Mesenteric fat pad (tissue), 1 donor: ENCODE results near the gene DUSP21. TPM values are rescaled to one million over a fixed set of nuclear protein-coding genes. Genes with fewer than 3 reads are reported as not detected.
"Not testable (repeated sequence)": the region's sequence is repeated elsewhere in the genome, so short reads cannot be mapped to it uniquely, and the experiment has no call there.

ENCODE experiments used
- DNase-seq: peaks from one replicate; pipeline ENCODE4 v3.0.0-alpha.2; 2020; ENCODE audit warnings: low spot score
- long read RNA-seq: library from polyadenylated mRNA; unstranded; transcript quantifications from one replicate; pipeline ENCODE4 v2.0.0, GENCODE V29; 2020
- total RNA-seq: library from RNA; stranded (reverse); fragmentation: NEBNext Ultra II Directional; extraction: Animal tissue kit (Norgen Biotek cat#: 25700); gene quantifications from one replicate; pipeline ENCODE4 v1.2.1, GENCODE V29; 2021
- donor health status: DM: yes; HTN: yes; CAD: no.

DUSP21 gene
- not detected for total RNA-seq
- long read RNA-seq, result 0 reads

DNA sequence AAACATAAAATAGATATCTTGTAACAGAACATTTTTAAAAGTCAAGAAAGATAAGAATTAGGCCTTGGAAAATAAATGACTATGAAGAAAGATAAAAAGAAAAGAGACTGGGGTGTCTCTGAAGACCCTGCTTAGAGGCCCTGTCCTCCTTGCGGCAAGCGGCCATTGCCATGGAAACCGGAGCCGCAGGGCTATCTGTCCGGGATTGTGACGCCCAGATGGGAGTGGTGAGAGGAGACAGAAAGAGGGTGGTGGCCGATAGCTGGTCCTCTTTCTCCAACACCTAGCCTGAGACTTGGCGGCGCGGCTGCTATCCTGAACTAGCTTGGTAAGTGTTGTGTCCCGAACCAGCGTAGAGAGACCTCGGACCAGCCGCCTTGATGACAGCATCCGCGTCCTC is at the start of gene DUSP21:
Gene DUSP21 (plus strand): TSS at position 269 of the 400 bp plus-strand sequence. CDS start 112 bp downstream, at position 381.
- no peak for DNase-seq

DNA sequence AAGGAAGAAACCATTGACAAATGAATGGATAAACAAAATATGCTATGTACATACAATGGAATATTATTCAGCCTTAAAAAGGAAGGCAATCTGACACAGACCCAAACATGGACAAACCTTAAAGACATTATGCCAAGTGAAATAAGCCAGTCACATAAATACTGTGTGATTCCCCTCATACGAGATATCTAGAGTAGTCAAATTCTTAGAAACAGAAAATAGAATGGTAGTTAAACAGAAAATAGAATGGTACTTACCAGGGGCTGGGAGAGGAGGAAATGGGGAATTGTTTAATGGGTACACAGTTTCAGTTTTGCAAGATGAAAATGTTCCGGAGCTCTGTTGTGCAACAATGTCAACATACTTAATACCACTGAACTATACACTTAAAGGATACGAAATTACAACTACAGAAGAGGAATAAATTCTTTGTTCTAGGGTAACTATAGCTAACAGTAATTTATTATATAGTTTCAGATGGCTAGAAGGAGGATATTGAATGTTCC is 47.8 kb upstream of the DUSP21 start:
- DNase-seq, result no peak

DNA sequence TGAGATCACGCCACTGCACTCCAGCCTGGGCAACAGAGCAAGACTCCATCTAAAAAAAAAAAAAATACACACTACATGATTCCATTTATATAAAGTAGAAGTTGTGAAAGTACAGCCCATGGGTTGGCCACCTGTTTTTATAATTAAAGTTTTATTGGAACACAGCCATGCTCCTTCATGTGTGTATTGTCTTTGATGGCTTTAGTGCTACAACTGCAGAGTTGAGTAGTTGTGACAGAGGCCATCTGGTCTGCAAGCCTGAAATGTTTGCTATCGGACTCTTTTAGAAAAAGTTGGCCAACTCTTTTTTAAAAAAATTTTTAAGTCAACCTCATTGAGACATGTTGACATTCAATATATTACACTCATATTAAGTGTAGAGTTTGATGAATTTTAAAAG is 41.2 kb upstream of the DUSP21 start:
- DNase-seq, result no peak

DNA sequence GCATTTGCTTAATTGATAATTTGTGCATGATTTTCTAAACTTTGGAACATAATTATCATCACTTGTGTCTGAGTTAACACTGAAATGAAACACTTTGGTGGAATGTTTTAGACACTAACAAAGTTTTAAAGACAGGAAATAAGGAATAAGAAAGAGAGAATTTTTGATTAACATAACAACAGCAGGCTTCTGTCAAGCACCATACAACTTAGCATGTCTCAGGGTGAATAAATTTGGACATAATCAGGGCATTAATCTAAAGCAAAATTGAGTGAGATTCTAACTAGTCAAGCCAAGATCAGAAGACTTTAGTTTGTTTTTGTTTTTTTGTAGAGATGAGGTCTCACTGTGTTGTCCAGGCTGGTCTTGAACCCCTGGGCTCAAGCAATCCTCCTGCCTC is 28.1 kb upstream of the DUSP21 start:
- no peak for DNase-seq

DNA sequence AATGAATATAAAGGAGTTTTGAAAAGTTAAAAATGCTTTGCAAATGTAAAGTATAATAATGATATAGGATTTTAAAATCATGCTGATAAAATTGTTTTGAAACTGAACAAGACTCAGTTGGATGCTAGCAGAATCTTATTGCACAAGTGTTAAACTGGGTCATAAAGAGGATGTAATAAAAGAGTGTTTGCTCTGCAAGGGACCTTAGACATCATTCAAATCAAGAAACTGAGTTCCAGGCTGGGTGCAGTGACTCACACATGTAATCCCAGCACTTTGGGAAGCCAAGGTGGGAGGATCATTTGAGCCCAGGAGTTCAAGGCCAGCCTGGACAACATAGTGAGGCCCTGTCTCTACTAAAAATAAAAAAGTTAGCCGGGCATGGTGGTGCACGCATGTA is 27.5 kb upstream of the DUSP21 start:
- no peak for DNase-seq

DNA sequence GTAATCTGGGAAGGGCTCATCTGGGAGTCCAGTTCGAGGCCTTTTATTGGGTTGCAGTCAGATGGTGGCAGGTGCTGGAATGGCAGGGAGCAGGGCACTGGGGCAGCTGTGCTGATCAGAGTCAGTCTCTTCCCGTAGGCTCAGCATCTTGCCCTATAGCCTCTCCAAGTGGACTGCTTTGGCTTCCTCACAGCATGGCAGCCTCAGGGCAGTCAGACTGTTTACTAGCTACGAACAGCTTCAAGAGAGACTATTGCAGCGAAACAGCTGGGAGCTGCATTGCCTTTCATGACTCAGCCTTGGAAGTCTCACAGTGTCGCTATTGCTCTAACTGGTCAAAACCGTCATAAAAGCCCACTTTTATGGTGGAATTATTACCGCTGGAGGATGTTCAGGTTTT is 26.8 kb upstream of the DUSP21 start:
- no peak for DNase-seq

DNA sequence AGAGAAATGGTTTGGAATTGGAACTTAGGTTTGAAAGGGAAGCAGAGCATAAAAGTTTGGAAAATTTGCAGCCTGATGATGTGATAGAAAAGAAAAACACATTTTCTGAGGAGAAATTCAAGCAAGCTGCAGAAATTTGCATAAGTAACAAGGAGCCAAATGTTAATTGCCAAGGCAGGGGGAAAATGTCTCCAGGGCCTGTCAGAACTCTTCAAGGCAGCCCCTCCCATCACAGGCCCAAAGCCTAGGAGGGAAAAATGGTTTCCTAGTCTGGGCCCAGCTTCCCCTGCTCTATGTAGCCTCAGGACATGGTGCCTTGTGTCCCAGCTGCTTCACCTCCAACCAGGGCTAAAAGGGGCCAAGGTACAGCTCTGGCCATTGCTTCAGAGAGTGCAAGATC is 21.2 kb upstream of the DUSP21 start:
- no peak for DNase-seq

DNA sequence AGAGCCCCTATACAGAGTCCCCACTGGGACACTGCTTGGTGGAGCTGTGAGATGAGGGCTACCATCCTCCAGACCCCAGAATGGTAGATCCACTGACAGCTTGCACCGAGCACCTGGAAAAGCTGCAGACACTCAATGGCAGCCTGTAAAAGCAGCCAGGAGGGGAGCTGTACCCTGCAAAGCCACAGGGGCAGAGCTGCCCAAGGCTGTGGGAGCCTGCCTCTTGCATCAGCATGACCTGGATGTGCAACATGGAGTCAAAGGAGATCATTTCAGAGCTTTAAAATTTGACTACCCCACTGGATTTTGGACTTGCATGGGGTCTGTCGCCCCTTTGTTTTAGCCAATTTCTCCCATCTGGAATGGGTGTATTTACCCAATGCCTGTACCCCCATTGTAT is 20.6 kb upstream of the DUSP21 start:
- DNase-seq, result not testable (repeated sequence)

DNA sequence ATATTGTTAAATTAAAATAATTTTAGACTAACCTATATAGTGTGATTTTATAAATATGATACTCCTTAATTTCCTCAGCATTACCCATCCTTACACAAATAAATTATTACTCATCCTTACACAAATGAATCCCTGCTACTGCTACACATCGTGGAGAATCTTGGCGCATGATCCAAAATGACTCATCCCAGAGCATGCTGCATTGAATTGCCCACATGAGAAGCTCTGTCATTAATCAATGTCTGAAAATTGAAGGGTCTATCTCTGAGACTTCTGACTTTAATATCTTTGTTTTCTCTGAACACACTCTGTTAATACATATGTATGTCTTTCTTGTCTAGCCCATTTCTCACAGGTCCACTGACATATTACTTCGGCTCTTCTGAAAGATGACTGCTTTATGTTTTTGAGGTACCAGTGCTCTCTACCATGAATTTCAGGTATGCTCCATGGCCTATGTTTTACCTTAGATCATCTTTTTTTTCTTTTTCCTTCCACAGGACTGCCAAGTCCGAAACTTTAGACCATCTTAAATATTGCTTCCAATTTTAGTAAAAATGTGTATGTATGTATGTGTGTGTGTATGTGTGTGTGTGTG is 15.7 kb upstream of the DUSP21 start:
- DNase-seq, result no peak

DNA sequence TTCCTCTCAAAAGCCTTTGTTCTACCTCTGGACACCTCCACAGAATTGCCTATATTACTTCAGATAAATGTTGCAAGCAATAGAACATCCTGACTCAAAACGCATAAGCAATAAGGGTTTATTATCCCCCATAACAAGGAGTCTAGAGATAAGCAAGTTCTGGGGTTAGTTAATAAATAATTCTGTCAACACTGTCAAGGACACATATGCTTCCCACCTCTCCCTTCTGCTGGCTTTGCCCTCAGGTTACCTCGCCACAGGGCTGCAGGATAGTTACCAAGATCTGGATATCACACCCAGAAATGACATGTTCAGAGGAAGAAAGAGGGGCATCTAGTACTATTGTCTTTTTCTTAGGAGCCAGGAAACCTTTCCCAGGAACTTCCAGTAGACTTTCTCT is 14.0 kb upstream of the DUSP21 start:
- DNase-seq, result no peak

DNA sequence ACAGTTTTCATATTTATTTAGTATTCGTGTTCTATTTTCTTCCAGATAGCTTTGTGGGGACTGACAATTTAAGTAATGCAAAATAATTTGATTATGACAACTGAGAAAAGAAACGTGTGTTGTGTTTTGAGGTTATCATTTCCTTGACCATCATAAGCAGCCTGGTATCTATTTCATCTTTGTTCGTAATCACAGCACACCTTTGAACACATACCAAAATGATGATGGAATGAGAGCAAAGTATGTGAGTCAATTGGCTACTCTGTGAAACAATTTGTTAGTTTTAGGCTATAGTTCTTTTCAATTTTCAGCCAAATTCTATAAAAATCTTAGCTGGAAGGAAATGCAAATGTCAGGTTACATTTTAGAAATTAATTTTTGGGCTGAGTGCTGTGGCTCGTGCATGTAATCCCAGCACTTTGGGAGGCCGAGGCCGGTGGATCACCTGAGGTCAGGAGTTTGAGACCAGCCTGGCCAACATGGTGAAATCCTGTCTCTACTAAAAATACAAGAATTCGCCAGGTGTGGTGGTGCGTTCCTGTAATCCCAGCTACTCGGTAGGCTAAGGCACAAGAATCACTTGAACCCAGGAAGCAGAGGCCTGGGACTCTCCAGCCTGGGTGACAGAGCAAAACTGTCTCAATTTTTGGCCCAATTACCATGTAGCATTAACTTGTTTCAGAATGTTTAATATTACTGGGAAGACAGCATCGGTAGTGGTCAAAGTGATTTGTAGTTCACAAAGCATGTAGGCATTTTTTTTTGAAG is 1.1 kb upstream of the DUSP21 start:
- no peak for DNase-seq

DNA sequence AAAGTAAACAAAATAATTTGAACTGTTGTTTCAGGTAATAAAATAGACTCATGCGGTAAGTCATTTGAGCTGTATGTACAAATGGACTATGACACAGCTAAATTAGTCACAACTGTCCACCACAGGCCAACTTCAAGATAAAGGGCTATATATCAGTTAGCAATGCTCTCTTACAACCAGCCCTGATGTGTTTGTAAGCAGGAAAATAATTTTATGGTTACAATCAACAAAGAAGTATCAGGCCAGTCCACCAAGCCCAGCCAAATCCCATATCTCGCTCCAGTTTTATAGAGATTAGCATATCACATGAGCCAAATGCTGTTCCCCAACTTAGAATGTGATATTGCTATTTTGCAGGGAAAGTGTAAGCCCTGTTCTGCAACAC is 511 bp upstream of the DUSP21 start:
- DNase-seq, result no peak

DNA sequence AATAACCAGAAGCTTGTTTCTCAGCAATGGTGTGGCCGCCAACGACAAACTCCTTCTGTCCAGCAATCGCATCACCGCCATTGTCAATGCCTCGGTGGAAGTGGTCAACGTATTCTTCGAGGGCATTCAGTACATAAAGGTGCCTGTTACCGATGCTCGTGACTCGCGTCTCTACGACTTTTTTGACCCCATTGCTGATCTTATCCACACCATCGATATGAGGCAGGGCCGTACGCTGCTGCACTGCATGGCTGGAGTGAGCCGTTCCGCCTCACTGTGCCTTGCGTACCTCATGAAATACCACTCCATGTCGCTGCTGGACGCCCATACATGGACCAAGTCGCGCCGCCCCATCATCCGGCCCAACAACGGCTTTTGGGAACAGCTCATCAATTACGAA is 383 bp downstream of the DUSP21 start:
- DNase-seq, result no peak

DNA sequence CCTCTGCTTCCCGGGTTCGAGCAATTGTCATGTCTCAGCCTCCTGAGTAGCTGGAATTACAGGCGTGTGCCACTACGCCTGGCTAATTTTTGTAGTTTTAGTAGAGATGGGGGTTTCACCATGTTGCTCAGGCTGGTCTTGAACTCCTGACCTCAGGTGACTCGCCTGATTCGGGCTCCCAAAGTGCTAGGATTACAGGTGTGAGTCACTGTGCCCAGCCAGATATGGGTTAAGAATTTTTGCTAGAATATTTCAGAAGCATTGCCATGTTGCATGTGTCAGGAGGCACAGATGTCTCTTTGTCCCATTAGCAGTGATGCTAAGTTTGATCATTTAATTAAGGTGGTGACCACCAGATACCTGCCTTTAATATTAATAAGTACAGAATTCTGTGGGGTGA is 7.1 kb downstream of the DUSP21 start:
- DNase-seq, result not testable (repeated sequence)

DNA sequence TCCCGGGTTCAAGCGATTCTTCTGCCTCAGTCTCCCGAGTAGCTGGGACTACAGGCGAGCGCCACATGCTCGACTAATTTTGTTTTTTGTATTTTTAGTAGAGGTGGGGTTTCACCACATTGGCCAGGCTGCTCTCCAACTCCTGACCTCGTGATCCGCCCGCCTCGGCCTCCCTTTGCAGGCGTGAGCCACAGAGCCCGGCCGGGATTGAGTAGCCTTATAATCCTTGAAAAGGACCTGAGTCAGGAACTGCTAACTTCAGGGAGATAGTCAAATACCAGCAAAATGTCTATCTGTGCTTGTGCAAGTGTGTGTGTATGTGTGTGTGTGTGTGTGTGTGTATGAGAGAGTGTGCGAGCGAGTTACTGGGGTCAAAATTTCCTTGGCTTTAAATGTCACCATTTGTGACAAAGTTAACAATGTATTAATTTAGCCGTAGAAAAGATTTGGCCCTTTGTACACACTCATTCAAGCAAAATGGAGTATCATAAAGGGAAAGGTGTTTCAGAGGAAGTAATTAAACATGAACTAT is 27.4 kb downstream of the DUSP21 start:
- no peak for DNase-seq

DNA sequence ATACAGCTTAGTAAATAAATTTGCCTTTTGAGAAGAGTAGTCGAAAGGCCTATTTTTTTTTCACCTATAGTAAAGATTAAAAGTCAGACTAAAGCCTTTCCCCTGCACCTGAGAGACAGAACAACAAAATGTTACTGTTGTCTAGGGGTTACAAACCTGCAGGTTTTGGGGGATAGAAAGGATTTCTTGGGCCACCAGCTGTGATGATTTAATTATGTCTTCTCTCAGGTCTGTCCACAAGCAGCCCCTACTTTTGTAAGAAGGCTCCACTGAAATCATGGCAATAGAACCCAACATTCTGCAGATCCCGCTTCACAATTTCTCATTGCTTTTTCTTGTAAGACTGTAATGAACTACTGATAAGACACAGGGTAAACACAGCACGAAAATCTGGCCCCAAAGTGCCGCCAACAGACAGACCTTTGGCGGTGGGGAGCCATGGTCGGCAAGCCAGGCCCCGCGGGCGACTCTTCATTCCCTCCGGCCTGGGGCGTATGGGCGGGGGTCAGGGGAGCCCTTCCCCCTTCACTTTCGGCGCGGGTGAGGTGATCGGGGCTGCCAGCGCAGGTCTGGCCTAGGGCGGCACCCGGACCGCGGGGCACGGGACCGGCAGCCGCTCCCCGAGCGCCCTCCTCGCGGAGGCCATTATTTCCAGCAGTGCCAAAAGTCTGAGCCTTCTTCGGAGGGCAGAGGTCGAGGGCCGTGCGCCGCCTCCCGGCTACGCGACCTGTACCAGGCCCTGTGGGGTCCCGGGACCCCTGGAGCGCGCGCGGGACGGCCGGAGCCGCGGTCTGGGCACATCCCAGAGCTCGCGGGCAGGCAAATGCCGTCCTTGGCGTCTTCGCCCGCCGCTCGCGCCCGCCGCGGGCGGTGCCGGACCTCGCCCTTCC is 28.4 kb downstream of the DUSP21 start:
- no peak for DNase-seq

DNA sequence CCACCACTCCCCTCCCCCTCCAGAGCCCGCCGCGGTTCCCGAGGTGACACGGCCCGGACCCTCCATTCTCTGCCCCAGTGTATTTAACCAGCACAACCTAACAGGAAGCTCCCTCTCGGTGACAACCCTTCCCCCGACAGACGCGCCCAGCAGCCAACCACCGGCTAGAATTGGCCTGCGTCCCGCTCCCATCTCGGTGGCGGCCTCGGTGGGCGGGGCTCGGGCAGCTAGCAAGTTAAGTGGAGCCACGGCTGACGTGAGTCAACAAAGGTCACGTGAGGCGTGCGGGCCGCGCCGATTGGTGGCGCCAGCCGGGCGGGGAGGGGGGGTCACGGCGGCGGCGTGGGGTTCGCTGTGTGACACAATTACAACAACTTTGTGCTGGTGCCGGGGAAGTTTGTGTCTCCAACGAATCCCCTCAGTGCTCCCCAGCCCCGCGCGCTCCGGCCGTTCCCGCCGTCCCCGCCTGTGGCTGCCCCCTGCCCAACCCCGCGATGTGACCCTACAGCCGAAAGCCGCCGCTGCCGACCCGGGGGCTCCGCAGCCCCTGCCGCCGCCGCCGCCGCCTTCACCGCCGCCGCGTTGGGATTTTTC is 29.1 kb downstream of the DUSP21 start, which contains the start of gene KDM6A:
Gene KDM6A (plus strand): TSS at position 368 of the 594 bp plus-strand sequence. CDS start 364 bp downstream, outside the sequence.
- DNase-seq, result peak; percentile 100

DNA sequence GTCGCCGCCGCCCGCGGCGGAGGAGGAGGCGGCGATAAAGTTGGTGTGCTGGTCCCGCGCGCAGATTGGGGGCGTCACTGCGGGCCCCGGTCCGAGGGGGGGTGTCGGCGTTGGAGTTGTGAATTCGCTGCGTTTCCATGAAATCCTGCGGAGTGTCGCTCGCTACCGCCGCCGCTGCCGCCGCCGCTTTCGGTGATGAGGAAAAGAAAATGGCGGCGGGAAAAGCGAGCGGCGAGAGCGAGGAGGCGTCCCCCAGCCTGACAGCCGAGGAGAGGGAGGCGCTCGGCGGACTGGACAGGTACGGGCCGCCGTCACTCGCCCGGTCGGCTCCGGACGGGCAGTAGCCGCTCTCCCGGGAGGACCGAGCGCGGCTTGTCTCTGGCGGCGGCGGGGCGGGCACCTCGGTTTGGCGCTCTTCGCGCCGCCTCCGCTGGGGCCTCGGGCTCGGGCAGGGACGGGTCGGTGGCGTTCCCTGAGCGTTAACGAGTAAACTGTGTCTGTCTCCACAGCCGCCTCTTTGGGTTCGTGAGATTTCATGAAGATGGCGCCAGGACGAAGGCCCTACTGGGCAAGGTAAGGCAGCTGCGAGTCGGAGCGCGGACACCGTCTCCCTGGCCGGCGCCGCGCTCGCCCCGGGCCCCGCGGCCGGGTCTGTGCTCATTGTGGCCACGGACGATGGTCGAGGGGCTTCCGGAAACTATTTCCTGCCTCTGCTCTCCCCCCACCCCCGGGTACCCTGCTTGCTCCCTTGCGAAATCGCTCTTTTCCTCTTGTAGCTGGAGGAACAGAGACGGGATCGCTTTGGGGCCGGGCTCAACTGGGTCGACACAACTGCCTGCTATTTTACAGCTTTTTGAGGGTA is 29.8 kb downstream of the DUSP21 start:
- no peak for DNase-seq

DNA sequence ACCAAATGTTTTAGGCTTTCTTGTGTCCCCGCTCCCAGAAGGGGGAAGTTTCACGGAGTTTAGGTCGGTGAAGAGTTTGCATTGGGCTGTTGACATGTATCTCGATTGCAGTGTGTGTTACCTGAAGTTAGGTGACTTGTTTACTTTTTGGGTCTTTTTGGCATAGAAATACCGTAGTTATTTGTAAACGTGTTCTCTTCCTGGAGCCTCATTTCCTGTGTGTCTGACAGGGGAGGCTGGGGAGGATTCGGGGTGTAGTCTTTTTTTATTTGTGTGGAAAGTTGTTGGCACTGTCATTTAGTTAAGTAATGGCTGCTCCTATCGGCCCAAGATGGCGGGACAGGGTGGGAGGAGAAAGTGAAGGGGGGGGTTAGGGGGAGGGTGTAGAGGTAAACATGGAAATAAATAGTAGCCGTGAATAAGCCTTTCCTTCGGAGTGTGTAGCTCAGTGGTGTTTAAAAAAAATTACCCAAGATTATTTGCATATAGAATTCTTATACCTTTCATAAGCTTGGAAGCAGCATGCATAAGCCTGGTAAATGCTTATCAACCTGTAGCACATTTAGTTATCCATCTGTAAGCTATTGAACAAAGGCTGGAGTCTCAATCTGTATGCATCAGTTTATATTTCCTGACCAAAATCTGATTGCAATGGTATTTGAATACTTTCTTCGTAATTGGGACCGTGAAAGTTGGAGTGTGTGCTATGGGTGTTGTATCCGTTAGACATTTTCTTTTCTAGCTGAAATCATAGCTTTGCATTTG is 30.8 kb downstream of the DUSP21 start:
- no peak for DNase-seq

DNA sequence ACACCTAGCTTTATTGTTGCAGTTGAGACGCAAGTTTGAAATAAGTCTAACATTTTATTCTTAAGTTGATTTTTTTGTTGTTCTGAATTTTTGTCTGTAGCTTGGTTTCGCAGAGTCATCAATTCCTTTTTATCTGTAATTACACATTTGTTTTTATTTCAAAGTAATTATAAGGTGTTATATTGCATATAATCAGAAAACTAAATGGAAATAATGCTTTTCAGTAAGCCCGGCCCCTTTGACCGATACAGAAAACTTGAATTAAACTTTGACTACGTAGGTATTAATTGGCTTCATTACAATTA is 31.3 kb downstream of the DUSP21 start:
- DNase-seq, result no peak
